GDM1 (cell line): ENCODE results near the gene TAF1B.

Source experiments
- DNase-seq: peaks from one replicate; lab custom pipeline; 2025; lab: John Stamatoyannopoulos, UW

Gene TAF1B

DNA sequence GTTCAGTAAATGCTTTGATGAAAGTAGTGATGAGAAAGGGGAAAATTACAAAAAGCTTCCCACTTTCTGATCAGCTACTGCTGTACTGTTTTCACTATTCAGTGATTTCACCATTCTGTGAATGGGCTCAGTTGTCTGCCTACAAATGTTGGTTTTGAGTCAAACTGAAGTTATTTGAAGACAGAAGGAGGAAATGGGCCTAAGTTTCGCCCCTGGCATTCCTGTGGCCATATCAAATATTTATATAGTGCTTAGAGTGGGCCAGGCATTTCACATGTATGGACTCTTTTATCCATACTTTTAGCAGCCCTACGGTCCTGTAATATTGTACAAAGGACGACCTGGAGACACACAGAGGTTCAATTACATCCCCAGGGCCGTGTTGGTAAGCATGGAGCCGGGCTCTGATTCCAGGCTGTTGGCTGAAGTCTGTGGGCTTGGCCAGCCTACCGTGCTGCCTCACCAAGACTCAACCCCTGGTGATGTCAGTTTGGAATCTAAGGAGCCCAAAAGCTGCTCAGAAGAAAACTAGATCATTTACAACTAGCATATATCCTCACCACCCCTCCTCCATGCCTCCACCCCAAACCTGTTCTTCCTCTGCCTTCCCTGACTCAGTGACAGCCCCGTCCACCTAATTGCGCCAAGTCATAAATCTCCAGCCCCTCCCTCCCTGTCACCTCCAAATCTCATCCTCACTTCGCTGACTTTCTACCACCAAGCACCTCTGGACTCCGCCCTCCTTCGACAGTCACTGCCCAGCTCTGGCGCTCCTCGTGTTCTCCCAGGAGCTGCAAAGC lies 98.1 kb downstream of the TAF1B start:
- DNase-seq: no peak

- DNase-seq: no peak
Measured at GRCh38 chr2:9941996-9942390, 98.7 kb downstream of the TAF1B start.

- DNase-seq: no peak
Measured at GRCh38 chr2:9944330-9944758, 101.1 kb downstream of the TAF1B start.

DNA sequence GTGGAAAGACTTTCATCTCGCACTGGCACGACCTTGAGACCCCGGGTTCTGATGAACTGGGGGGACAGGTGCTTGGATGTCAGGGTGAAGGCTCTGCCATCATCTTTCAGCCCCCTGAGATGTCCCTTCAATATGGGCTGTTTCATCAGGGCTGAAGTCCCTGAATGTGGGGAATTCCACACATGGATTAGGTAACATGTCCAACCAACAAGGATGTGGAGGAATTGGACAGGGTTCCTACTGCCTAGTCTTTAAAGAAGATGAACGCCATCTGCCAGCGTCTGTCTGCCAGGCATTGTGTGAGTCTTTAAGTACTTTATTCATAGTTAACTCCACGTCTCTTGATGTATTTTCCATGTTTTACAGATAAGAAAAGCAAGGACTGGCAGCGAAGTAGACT lies 102.3 kb downstream of the TAF1B start:
- DNase-seq: no peak

DNA sequence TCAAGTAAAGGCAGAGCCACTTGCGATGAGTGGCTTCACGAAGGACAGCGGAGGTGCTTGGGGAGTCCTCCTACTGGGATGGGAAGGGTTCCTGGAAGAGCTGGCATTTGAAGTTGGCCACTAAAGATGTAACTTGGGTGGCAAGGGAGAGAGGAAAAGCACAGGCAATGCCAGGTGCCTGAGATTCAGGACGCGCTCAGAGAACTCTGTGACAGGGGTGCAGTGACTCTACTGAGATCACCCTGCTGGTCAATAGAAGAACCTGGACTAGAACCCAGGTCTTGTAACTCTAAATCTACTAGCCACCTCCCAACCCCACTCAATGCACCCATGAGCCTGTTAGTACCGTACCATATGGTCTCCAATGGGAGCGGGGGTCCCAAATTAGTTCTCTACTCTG lies 102.8 kb downstream of the TAF1B start:
- no peak for DNase-seq

DNA sequence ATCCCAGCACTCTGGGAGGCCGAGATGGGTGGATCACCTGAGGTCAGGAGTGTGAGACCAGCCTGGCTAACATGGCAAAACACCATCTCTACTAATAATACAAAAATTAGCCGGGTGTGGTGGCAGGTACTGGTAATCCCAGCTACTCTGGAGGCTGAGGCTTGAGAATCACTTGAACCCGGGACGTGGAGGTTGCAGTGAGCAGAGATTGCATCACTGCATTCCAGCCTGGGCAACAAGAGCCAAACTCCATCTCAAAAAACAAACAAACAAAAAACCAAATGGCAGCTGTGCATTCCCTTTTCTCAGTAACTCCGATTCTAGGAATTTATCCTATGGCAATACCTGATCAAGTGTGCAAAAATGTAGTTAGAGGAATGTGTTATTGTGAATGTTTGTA lies 103.5 kb downstream of the TAF1B start:
- DNase-seq: no peak

DNA sequence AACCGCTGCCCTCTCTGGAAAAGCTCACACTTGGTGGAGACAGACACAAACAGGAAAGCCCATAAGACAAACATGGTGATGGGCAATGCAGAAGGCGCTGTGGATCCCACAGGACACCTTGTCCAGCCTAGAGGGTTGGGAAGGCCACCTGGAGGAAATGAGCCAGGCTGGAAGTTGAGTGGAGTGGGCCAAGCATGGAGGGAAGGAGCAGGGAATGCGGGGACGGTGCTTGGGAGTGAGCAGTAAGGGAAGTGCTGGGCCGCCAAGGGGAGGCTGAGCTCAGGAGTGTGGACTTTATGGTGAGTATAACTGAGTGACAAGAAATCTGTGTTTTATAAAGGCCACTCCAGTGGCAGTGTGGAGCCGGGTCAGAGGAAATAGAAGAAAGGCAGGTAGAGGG lies 105.4 kb downstream of the TAF1B start:
- DNase-seq: no peak

- no peak for DNase-seq
Measured at GRCh38 chr2:9949239-9949991, 106.1 kb downstream of the TAF1B start.

- no peak for DNase-seq
Measured at GRCh38 chr2:9949992-9950520, 106.8 kb downstream of the TAF1B start.

- DNase-seq: peak; percentile 58
Measured at GRCh38 chr2:9950521-9951271, 107.4 kb downstream of the TAF1B start.

GRCh38 chr2:9951272-9951521 lies 107.9 kb downstream of the TAF1B start:
- no peak for DNase-seq

- peak; percentile 84 for DNase-seq
Measured at GRCh38 chr2:9951522-9952285, 108.4 kb downstream of the TAF1B start, which contains the start of gene GRHL1. Gene GRHL1, plus strand, starts transcription at chr2:9951693. Its CDS starts 141 bp downstream, at chr2:9951834.

DNA sequence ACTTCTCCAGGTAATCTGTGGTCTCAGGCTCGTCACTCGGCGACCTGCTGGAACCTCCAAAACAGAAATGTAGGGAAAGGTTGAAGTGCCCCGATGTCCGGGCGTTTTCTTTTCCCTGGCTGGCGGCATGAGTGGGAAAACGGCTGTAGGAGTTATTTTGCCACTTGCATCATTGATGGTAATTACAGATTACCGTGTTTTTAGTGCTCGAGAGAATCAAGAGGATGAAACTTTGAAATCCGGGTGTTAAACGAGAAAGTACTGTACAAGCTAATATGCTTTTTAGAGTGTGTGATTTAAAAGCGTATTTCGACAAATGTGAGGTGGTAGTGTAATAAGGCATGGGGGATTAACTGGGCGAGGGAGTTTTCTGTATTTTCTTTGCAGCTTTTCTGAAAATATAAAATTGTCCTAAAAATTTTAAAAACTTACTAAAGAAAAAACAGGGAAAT lies 109.0 kb downstream of the TAF1B start:
- DNase-seq: no peak

GRCh38 chr2:9952856-9953503 lies 109.7 kb downstream of the TAF1B start:
- no peak for DNase-seq

DNA sequence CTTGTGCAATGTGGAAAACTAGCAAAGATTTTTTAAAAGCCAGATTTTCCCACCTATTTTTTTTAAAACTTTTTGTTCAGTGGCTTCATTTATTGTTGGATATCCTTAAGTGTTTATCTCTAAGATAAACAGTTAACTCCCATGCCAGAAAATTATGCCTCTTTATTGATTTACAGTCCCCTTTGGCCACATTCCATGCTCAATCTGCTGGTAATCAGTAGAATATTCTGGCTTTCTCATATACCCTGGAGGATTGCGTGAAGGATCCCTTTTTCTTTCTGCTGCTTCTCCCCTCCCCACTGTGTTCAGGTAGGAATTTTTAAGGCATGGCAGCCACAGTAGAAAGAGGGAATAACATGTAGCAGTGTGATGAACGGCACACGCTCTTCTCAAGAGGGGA lies 110.9 kb downstream of the TAF1B start:
- no peak for DNase-seq

DNA sequence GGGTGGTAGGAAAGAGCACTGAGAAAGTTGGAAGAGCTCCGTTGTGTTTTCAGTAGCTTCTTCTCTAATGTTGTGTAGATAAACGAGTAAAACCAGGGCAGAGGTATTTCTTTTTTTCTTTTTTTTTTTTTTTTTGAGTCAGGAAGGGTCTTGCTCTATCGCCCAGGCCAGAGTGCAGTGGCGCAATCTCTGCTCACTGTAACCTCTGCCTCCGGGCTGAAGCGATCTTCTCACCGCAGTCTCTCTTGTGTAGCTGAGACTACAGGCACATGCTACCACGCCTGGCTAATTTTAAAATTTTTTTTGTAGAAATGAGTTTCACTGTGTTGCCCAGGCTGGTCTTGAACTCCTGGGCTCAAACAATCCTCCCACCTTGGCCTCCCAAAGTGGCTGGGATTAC lies 114.8 kb downstream of the TAF1B start:
- DNase-seq: no peak

GRCh38 chr2:9959262-9959661 lies 116.0 kb downstream of the TAF1B start:
- no peak for DNase-seq

- DNase-seq: no peak
Measured at GRCh38 chr2:9961013-9961412, 117.7 kb downstream of the TAF1B start.

- DNase-seq: no peak
Measured at GRCh38 chr2:9964334-9964980, 121.2 kb downstream of the TAF1B start.

DNA sequence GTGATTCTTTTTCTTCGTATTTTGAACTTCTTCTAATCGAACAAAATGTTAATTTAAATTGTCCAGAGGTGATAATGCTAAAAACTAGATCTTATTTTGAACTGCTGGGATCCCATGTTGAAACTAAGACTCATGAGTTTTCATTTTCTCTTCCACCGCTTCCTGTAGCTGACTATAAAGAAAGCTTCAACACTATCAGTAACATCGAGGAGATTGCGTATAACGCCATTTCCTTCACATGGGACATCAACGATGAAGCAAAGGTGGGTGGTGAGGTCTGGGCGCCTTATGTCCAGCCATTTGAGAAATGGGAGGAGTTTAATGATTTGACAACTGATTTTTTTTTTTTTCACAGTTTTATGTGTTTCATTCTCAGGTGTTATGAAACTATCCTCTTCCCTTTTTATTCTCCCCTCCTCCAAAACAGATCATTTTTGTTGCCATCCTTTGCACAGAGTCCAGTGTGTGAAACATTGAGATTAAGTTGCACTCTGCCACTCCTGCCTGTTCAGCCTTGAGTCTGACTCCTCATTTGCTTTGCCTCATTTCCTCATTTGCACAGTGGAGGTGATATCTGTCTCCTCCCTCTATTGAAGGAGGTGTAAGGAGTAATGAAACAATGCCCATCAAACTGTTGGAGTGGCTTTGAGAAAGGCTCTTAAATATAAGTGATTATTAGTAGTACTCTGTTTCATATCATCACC lies 122.0 kb downstream of the TAF1B start:
- no peak for DNase-seq
